HepG2 (cell line): ENCODE measurements around the gene EIF1. TPM values are rescaled to one million over a fixed set of nuclear protein-coding genes. Genes with fewer than 3 reads are reported as not detected.
A peak's percentile ranks its signal among the peaks of the same experiment; 100 is the strongest.

Experiments used
- KLF13 ChIP-seq: sonication (generic); formaldehyde crosslinking; IDR thresholded peaks from 2 replicates; pipeline ENCODE4 v1.4.0; 2020; ENCODE audit warnings: mild to moderate bottlenecking, missing genetic modification reagents
- MED1 ChIP-seq: sonication (generic); formaldehyde crosslinking; IDR thresholded peaks from 2 replicates; pipeline ENCODE4 v1.4.0; 2020; ENCODE audit warnings: missing genetic modification reagents
- MXD3 ChIP-seq: IDR thresholded peaks from 2 replicates; pipeline ENCODE4 v1.6.1; 2016; ENCODE audit warnings: mild to moderate bottlenecking, missing biosample characterization, missing genetic modification reagents
- PHF20 ChIP-seq: sonication (generic); formaldehyde crosslinking; IDR thresholded peaks from 2 replicates; pipeline ENCODE4 v1.5.0; 2020; ENCODE audit warnings: mild to moderate bottlenecking, missing genetic modification reagents
- TBX2 ChIP-seq: sonication (generic); formaldehyde crosslinking; IDR thresholded peaks from 2 replicates; pipeline ENCODE4 v1.5.0; 2020; ENCODE audit warnings: missing genetic modification reagents, mild to moderate bottlenecking, borderline replicate concordance
- ZBTB37 ChIP-seq: sonication (generic); formaldehyde crosslinking; IDR thresholded peaks from 2 replicates; pipeline ENCODE4 v1.4.0; 2020; ENCODE audit warnings: mild to moderate bottlenecking, missing genetic modification reagents
- ZNF362 ChIP-seq: sonication (generic); formaldehyde crosslinking; IDR thresholded peaks from 2 replicates; pipeline ENCODE4 v1.4.0; 2020; ENCODE audit warnings: missing genetic modification reagents, mild to moderate bottlenecking, borderline replicate concordance
- ZNF598 ChIP-seq: sonication (generic); formaldehyde crosslinking; IDR thresholded peaks from 2 replicates; pipeline ENCODE4 v1.5.1; 2020; ENCODE audit warnings: mild to moderate bottlenecking, missing genetic modification reagents, borderline replicate concordance
- polyA plus RNA-seq, 8 experiments: library from polyadenylated mRNA; depleted of rRNA in 3 of 8; stranded (reverse) in 7 of 8; unstranded in 1 of 8; fragments of >200 nt; fragmentation: Illumina TruSeq in 4 of 8; extraction: Trizol in 4 of 8; gene quantifications; 2 replicates each; pipeline versions ENCODE4 v1.2.1 to v1.2.3, GENCODE V29; 2011 to 2016; ENCODE audit warnings: low read depth in 4 of 8, missing spikeins in 1 of 8, mixed read lengths in 1 of 8; ENCODE audit not compliant: insufficient read depth in 1 of 8
- total RNA-seq, 5 experiments: library from RNA; depleted of rRNA; stranded (reverse); fragments of >200 nt; fragmentation: Illumina TruSeq; extraction: Trizol; gene quantifications; 2 replicates each; pipeline ENCODE4 v1.2.3, GENCODE V29; 2016; ENCODE audit warnings: low read depth in 1 of 5
- TF ChIP-seq, protein P1 (sequence below): sonication (generic); formaldehyde crosslinking; IDR thresholded peaks from 2 replicates; pipeline ENCODE4 v1.8.1; 2023; ENCODE audit warnings: mild to moderate bottlenecking, missing genetic modification reagents, borderline replicate concordance
- TF ChIP-seq, protein P2 (sequence below): sonication (generic); formaldehyde crosslinking; IDR thresholded peaks from 2 replicates; pipeline ENCODE4 v1.4.0; 2020; ENCODE audit warnings: missing genetic modification reagents, borderline replicate concordance

Gene EIF1
- total and polyA plus RNA-seq, 2 of the 13 experiments (the other 11 are each of a cell fraction or from before 2014, with no cell fraction given): 147 to 517 TPM

DNA sequence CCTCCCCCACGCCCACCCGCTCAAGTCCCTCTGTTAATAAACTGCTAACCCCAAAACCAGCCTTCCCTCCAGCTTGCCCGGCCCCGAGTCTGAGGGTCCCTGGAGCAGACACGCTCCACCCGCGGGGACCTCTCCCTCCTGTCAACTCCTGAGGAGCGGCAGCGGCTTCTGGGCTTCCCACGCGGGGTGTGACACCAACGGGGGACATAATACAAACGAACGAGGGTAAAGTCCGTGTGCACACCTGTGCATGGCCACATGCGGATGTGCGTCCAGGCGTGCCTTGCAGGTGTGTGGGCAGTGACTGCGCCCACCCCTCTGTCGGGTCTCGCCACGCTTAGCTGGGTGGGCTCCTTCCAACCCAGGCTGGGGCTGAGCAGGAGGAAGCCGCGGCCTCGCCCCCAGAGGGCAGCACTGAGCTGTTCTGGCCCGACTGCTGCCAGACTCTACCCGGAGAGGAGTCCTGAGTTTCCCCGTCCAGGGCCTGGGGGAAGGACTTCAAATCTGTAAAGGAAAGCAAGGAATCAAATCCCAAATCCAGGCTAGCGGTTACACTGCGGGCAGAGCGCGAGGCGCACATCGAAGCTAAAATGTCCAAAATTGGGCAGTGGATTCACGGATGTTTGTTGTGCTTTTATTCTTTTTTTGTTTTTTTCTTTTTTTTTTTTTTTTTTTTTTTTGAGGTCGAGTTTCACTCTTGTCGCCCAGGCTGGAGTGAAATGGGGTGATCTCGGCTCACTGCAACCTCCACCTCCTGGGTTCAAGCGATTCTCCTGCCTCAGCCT is 40.1 kb upstream of the EIF1 start (continued):
- peak; percentile 25; the same call in 1 of the 2 replicates for TF ChIP-seq TBX2 (CRISPR knock-in tag)
- TF ChIP-seq, protein P1, sequence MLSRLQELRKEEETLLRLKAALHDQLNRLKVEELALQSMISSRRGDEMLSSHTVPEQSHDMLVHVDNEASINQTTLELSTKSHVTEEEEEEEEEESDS (CRISPR knock-in tag): no peak
- TF ChIP-seq KLF13 (CRISPR knock-in tag): 0 out of 2 replicates have a peak, but pooled peaks have one; percentile 82
- peak; percentile 45; the same call in 1 of the 2 replicates for TF ChIP-seq ZNF362
- no peak for TF ChIP-seq ZBTB37 (CRISPR knock-in tag)
- no peak for TF ChIP-seq MXD3 (CRISPR knock-in tag)
- TF ChIP-seq, protein P2, sequence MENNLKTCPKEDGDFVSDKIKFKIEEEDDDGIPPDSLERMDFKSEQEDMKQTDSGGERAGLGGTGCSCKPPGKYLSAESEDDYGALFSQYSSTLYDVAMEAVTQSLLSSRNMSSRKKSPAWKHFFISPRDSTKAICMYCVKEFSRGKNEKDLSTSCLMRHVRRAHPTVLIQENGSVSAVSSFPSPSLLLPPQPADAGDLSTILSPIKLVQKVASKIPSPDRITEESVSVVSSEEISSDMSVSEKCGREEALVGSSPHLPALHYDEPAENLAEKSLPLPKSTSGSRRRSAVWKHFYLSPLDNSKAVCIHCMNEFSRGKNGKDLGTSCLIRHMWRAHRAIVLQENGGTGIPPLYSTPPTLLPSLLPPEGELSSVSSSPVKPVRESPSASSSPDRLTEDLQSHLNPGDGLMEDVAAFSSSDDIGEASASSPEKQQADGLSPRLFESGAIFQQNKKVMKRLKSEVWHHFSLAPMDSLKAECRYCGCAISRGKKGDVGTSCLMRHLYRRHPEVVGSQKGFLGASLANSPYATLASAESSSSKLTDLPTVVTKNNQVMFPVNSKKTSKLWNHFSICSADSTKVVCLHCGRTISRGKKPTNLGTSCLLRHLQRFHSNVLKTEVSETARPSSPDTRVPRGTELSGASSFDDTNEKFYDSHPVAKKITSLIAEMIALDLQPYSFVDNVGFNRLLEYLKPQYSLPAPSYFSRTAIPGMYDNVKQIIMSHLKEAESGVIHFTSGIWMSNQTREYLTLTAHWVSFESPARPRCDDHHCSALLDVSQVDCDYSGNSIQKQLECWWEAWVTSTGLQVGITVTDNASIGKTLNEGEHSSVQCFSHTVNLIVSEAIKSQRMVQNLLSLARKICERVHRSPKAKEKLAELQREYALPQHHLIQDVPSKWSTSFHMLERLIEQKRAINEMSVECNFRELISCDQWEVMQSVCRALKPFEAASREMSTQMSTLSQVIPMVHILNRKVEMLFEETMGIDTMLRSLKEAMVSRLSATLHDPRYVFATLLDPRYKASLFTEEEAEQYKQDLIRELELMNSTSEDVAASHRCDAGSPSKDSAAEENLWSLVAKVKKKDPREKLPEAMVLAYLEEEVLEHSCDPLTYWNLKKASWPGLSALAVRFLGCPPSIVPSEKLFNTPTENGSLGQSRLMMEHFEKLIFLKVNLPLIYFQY: 0 out of 2 replicates have a peak, but pooled peaks have one; percentile 41
- TF ChIP-seq PHF20 (CRISPR knock-in tag): peak; percentile 43; the same call in 1 of the 2 replicates
- TF ChIP-seq MED1 (CRISPR knock-in tag): peak; percentile 19; the same call in 1 of the 2 replicates
- TF ChIP-seq ZNF598 (CRISPR knock-in tag): peak; percentile 65; the same call in 1 of the 2 replicates
